HG02623 (cell line): ENCODE data around the gene EFHD1.
"Not testable (repeated sequence)": the region's sequence is repeated elsewhere in the genome, so short reads cannot be mapped to it uniquely, and the experiment has no call there.

Experiments
- ATAC-seq: cut with Tn5 transposase; IDR thresholded peaks from one replicate; pipeline ENCODE4 v1.9.1; 2021; ENCODE audit warnings: moderate library complexity; ENCODE audit not compliant: unreplicated experiment

Gene EFHD1

DNA sequence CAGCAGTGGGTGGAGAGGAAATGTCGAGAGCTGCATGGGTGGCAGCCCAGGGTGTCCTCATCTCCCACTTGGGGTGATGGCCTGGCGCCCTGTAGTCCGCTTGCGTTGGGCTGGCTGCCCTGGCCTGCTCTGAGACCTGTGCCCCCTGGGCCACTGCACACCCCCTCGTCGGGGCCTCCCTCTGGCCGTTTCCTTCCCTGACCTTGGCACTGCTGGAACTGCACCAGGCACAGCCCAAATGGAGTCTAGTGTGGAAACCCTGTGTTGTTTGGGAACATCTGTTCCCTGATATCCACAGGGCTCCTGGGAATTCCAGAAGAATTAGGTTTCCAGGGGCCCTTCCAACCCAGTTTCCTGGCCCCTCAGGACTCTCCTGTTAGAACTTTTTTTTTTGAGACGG lies 13.9 kb downstream of the EFHD1 start:
- ATAC-seq, result no peak

DNA sequence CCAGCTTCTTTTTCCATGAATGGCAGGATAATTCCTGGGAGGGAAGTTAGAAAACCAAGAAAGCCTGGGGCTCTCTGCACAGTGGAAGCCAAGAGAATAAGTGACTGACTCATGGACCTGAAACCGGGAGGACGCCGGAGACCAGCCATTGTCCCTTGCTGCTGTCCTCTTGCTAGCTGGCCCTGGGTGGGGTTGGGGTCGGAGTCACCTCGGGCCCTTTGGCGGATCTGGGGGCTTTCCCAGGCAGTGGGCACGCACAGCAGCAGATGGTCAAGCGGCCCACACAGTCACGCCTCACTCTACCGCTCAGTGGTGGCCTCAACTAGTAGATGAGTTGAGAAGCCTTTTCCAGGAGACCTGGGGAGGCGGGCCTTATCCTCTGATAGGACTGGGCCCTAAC lies 15.6 kb downstream of the EFHD1 start:
- no peak for ATAC-seq

DNA sequence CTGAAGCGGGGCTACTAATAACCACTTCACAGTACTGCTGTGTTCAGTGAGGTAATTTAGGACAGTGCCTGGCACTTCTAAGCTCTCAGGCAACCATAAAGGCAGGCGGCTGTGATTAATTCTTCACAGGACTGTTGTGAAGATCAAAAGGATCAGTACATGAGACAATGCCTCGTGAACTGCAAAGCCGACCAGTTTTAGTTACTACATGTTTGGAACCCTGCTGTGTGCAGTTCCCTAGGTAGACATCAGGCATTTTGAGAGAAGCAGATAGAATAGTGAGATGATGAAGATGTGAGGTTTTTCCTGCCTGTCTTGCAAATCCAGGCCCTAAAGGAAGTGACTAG lies 19.1 kb downstream of the EFHD1 start:
- no peak for ATAC-seq

DNA sequence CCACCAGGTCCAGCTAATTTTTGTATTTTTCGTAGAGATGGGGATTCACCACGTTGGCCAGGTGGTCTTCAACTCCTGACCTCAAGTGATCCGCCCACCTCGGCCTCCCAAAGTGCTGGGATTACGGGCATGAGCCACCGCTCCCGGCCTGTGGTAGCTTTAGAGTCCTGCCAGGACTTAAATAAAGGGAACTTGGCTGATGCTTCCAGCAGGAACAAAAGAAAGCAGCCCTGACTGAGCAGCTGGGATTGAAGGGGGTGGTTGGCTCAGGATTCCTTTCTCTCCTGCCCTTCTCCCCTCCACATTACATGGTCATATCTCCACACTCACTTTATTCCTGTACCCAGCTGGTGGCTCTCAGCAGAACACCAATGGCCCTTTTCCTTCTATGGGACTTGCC lies 20.0 kb downstream of the EFHD1 start:
- no peak for ATAC-seq

- ATAC-seq, result no peak
These were observed 22.0 kb downstream of the EFHD1 start for GRCh38 chr2:232655392-232655791.

DNA sequence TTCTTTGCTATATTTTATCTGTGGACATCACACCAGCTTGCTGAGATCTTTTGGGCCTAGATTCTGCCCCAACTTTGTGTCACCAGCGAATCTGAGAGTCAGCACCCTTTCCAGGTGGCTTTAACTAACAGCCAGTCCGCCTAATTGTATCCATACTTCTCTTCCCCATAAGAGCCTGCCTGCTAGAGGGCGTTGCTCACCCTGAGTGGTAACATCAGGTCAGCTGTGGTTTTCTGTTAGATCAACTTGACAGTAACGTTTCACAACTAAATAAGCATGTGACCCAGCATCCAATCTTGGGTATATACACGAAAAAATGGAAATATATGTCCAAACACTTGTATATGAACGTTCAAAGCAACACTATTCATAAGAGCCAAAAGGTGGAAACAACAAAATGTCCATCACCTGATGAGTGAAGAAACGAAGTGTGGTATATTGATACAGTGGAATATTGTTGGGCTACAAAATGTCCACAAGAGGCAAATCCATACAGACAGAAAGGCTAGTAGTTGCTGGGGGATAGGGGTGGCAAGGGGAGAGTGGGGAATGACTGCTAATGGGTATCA lies 24.9 kb downstream of the EFHD1 start:
- ATAC-seq, result no peak

DNA sequence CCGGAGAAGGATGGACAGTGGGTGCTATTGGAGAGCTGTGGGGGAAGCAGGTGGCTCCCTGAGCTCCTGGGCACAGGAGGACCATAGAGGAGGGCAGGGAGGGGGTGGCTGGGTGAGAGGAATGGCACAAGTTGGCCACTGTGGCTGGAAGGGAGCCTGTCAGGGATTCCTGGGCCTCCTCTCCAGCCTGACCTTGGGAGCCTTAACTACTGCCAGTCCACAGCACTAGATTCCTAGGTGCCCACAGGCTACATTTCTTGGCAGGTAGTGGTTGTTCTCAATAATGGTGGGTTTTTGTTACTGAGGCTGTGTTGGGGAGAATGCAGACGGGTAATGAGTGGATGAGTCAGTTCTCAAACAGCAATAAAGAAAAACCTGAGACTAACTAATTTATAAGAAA lies 26.0 kb downstream of the EFHD1 start:
- ATAC-seq, result no peak

DNA sequence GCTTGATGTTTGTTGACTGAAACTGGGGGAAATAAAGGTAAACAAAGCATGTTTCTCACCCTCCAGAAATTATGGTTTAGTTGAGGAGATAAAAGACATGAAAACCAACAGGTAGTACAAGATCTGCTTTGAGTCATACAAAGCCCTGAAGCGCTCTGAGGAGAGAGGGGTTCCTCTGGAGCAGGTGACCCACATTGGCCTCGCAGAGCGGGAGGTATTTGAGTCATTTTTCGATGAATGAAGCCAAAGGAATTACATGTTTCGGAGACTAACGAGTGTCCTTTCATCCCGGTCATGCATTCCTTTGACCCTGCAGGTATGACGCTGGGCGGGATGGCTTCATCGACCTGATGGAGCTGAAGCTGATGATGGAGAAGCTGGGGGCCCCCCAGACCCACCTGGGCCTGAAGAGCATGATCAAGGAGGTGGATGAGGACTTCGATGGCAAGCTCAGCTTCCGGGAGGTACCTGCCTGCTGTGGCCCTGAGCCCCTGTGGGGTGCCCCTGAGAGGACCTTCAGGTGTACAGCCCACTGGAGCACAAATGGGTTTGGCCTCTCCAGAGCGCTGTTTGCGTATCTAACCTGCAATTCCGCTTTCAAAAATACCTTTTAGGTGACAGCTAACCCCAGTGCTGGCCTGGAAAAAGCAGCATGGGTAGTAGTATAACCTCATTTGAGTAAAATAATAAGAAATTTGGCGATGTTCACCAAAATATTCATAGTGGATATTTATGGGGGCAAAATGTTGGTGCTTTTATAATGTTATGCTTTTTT lies 29.3 kb downstream of the EFHD1 start:
- ATAC-seq, result no peak

- no peak for ATAC-seq
These were observed 32.8 kb downstream of the EFHD1 start for GRCh38 chr2:232666051-232666805.

DNA sequence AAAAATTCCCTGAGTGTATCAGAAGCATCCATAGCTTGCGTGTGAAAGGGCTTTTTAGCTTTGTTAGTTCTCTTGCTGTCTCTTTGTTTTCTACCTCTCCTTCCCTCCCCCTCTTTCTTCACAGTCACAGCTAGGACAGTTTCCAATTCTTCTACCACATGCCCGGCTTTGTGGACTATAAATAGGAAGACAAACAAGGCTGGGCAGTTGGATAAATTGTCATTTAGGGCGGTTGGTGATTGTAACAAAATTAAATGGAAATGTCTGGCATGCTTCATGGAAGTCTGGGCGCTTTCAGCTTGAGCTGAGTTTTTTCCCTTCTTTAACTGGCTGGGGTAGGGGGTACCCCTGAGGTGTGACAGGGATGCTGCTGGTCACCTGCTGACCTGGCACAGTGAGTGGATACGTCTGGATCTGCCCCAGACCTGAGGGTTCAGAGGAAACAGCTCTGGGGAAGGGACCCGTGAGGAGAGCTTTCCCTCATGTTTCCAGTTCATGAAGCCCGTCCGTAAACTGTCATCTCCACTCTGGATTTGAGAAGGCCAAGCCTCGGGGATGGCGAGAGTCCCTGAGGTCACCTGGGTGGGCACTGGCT lies 34.7 kb downstream of the EFHD1 start:
- no peak for ATAC-seq

- no peak for ATAC-seq
These were observed 35.5 kb downstream of the EFHD1 start for GRCh38 chr2:232668805-232669444.

DNA sequence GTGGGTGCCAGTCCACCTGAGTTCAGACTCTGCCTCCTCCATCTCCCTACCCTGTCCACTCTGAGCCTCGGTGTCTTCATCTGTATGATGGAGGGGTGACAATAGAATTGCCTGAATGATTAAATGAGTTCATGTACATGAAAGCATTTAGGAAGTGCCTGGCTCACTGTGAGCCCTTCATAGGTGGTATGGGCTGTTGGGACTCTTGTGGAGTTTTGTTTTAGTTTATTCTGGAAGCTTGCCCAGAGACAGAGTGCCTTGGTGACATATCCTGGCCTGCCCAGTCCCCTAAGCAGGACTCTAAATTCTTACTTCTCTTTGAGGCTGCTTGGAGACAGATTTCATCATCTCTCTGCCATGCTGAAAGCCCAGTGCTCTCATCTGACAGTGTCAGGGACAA lies 39.2 kb downstream of the EFHD1 start:
- ATAC-seq, result no peak

- no peak for ATAC-seq
These were observed 41.1 kb downstream of the EFHD1 start for GRCh38 chr2:232674491-232674890.

GRCh38 chr2:232675381-232675780 lies 42.0 kb downstream of the EFHD1 start:
- ATAC-seq, result no peak

- ATAC-seq, result no peak
These were observed 46.6 kb downstream of the EFHD1 start for GRCh38 chr2:232680006-232680405.

DNA sequence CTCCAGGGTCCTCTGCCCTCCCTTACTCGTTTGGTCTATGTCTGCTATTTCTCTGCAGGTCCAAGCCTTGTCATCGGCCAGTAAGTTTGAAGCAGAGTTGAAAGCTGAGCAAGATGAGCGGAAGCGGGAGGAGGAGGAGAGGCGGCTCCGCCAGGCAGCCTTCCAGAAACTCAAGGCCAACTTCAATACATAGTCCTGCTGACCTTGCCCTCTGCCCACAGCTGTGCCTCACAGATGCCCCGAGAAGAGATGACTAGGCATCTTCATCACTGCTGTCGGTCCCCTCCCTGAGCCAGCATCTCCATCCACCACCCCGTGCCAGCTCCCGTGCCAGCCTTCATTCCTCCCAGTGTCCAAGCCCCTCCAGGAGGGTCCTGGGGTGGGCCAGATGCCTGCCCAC lies 48.1 kb downstream of the EFHD1 start:
- ATAC-seq, result no peak

DNA sequence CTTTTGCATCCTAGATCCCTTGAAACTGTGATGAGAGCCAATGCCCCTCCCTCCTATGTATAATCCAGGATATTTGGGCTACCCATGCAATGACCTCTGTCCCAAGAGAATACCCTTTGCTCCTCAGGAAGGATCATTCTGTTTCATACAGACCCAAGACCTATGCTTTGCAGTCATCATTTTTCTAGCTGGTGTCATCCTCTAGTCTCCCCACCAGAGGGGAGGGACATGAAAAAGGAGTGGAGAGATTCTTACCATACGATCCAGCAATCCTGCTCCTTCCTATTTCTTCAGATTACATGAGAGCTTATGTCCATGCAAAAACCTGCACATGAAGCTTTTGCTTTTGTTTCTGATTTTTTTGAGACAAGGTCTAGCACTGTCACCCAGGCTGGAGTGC lies 50.0 kb downstream of the EFHD1 start:
- ATAC-seq, result no peak

- not testable (repeated sequence) for ATAC-seq
These were observed 52.0 kb downstream of the EFHD1 start for GRCh38 chr2:232685391-232685790.

DNA sequence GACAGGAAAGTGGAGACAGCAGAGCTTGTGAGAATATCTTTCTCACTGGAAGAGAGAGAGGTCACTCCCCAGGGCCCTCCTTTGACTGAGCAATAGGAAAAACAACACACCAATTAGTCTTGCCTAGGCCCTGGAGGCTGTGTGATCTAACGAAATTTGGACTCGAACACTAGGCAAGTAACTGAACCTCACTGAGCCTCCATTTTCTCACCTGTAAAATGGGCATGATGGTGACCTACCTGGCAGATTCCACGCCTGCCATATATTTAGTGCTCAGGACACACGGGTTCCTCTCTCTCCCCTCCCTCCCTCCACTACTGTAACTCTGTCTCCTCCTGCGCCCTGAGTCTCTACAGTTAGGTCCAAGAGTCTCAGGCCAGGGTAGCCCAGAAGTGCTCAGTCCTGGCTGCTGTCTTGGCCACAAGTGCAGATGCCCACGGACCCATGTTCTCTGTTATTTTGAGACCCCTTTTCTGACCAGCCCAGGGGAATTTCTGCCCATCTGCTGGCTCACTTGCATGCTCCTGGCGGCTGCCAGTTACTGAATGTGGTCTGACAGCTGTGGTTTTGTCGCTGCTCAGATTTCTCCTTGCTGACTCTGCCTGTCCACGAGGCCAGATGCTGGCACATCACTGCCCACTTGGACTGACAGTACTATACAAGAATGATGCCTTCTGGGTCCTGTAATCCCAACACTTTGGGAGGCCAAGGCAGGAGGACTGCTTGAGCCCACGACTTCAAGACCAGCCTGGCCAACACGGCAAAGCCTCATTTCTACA lies 54.2 kb downstream of the EFHD1 start:
- no peak for ATAC-seq

DNA sequence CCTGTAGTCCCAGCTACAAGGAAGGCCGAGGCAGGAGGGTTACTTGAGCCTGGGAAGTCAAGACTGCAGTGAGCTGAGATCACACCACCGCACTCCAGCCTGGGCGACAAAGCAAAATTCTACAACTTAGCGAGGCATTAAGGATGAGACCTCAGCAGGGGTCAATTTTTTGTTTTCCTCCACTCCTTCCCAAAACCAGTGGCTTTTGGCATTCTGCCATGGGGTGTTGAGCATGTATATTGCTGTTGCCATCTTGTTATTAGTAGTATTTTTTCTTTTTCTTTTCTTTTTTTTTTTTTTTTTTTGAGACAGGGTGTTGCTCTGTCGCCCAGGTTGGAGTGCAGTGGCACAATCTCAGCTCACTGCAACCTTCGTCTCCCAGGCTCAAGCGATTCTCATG lies 54.8 kb downstream of the EFHD1 start:
- ATAC-seq, result no peak
